Right ventricle myocardium superior (tissue), 1 donor: ENCODE data around the gene GOLGA8S. TPM values are rescaled to one million over a fixed set of nuclear protein-coding genes. Genes with fewer than 3 reads are reported as not detected.
A peak's percentile ranks its signal among the peaks of the same experiment; 100 is the strongest.
"Not testable (repeated sequence)": the region's sequence is repeated elsewhere in the genome, so short reads cannot be mapped to it uniquely, and the experiment has no call there.

ENCODE experiments used
- ATAC-seq: fragments of 200-7000 bp; cut with Tn5 transposase; one replicate; pipeline ENCODE4 v1.9.1; 2020; ENCODE audit warnings: mild to moderate bottlenecking; ENCODE audit not compliant: poor library complexity
- DNase-seq: peaks from one replicate; pipeline ENCODE4 v3.0.0-alpha.2; 2020
- intact Hi-C: fragments of 100-400 bp; cut with DNase I; formaldehyde crosslinking; loops from one replicate; pipeline ENCODE4 v1.11.2; 2022
- long read RNA-seq: library from polyadenylated mRNA; unstranded; transcript quantifications from one replicate; pipeline ENCODE4 v2.0.0, GENCODE V29; 2021
- total RNA-seq: library from RNA; stranded (reverse); fragmentation: NEBNext Ultra II Directional; extraction: Animal tissue kit (Norgen Biotek cat#: 25700); gene quantifications from one replicate; pipeline ENCODE4 v1.2.1, GENCODE V29; 2021
- donor health status: DM: no; HTN: yes; CAD: no; lungs with severe emphysema.

GOLGA8S gene
- total RNA-seq = 0.16 TPM
- long read RNA-seq = 0 reads

DNA sequence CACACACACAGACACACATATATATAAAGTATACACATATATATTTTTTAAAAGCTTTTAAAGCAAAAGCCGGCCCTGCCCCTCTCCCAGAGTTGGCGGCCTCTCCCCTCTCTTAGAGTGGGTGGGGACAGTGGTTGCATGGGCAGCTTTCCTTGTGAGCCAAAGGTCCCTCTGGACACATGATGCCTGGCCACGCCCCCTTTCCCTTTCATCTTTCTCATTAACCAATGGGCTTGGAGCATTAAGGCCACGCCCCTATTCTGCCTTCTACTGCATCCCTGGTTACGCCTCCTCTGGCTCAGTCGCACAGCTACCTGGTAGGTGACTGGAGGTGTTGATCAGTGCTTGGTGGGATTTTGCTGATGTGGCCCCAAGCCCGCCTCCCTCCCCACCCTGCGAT, at the start of gene GOLGA8S:
GOLGA8S (plus strand) TSS at position 301 of the 400 bp plus-strand sequence; CDS start at position 363, 62 bp downstream.
- ATAC-seq, intact Hi-C loops, DNase-seq: not testable (repeated sequence)

GRCh38 chr15:23304805-23305204, 49.7 kb upstream of the GOLGA8S start:
- intact Hi-C loops, DNase-seq, ATAC-seq: not testable (repeated sequence)

DNA sequence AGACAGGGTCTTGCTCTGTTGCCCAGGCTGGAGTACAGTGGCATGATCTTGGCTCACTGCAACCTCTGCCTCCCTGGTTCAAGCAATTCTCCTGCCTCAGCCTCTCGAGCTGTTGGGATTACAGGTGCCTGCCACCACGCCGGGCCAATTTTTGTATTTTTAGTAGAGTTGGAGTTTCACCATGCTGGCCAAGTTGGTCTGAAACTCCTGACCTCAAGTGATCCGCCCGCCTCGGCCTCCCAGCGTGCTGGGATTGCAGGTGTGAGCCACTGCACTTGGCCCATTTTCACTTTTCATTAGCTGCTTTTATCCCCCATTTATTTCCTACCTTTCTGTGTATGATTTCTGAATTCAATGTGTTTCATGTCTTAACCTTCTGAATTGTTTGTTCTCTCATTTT, 48.6 kb upstream of the GOLGA8S start:
- intact Hi-C loops, ATAC-seq: not testable (repeated sequence)

DNA sequence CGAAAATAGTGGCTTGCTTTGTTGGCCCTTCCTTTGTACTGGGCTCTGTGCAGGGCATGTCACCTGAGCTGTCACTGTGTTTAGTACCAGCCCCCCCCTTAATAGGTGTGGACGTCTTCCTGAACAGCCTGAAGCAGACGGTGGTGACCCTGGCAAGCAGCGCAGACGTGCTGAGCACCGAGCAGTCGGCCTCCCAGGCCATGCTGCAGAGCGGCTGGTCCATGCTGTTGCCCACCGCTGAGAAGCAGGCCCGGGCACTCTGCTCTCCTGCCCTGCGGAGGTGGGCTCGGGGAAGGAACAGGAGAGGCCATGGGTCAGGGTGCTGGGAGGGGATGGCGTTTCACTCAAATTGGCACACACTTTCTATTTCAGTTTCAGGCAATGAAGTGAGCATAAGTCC, 43.3 kb upstream of the GOLGA8S start:
- intact Hi-C loops, DNase-seq, ATAC-seq: not testable (repeated sequence)

More for the DNA sequence above, 48.6 kb upstream of the GOLGA8S start:
- DNase-seq = not testable (repeated sequence)

- intact Hi-C loops, DNase-seq, ATAC-seq: not testable (repeated sequence)
Observed at GRCh38 chr15:23334096-23334495, 20.5 kb upstream of the GOLGA8S start, which contains the start of gene GOLGA6L26. TSS of gene GOLGA6L26 (minus strand) at chr15:23334196. CDS start at chr15:23334135, 61 bp downstream.

DNA sequence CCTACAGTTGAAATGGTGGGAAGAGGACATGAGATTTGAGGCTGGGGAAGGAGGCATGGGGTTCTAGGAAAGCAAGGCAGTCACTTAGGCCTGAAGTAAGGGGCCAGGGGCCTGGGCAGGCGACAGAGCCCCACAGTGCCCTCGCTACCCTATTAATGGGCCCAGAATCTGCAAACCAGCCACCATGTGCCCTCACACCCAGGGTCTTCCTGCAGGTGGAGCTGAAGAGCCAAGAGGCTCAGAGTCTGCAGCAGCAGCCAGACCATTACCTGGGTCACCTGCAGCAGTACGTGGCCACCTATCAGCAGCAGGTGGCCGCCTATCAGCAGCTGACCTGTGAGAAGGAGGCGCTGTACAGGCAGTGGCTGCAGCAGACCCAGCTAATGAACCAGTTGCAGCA, 8.1 kb downstream of the GOLGA8S start:
- DNase-seq, ATAC-seq, intact Hi-C loops: not testable (repeated sequence)

GRCh38 chr15:23364261-23364660, 9.7 kb downstream of the GOLGA8S start:
- intact Hi-C loops, ATAC-seq, DNase-seq: not testable (repeated sequence)

GRCh38 chr15:23370578-23370977, 16.0 kb downstream of the GOLGA8S start:
- ATAC-seq (peak; percentile 70), DNase-seq (no peak)
- intact Hi-C loops = no loop called here

GRCh38 chr15:23371134-23371533, 16.6 kb downstream of the GOLGA8S start:
- DNase-seq, intact Hi-C loops: not testable (repeated sequence)
- ATAC-seq = peak; percentile 25

- DNase-seq, intact Hi-C loops: not testable (repeated sequence)
- peak; percentile 80 for ATAC-seq
Observed at GRCh38 chr15:23371868-23372267, 17.3 kb downstream of the GOLGA8S start.

DNA sequence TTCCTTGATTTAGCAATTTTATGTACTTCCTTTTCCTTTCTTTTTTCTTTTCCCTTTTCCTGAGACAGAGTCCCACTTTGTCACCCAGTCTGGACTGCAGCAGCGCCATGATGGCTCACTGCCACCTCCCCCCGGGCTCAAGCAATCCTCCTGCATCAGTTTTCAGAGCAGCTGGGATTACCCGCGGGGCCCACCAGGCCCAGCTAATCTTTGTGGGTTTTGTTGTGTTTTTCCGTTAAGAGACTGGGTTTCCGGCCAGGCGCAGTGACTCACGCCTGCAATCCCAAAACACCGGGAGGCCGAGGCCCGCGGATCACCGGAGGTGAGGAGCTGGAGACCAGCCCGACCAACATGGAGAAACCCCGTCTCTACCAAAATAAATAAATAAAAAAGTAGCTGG, 17.7 kb downstream of the GOLGA8S start:
- ATAC-seq (peak; percentile 10), DNase-seq (no peak)
- intact Hi-C loops = no loop called here

GRCh38 chr15:23372891-23373600, 18.5 kb downstream of the GOLGA8S start:
- DNase-seq, intact Hi-C loops, ATAC-seq: not testable (repeated sequence)

DNA sequence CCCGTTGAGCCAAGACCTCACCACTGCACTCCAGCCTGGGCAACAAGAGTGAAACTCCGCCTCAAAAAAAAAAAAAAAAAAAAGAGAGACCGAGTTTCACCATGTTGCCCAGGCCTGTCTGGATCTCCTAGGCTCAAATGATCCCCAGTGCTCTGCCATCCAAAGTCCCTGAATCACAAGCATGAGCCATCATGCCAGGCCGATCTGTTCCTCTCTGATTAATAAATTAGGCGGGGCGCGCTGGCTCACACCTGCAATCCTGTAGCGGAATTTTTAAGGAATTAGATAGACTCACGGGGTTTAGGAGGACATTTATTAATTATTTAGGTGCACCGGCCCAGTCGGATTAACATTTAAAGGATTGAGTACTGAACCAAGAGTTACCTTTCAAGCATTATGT, 19.7 kb downstream of the GOLGA8S start:
- DNase-seq, intact Hi-C loops, ATAC-seq: not testable (repeated sequence)

DNA sequence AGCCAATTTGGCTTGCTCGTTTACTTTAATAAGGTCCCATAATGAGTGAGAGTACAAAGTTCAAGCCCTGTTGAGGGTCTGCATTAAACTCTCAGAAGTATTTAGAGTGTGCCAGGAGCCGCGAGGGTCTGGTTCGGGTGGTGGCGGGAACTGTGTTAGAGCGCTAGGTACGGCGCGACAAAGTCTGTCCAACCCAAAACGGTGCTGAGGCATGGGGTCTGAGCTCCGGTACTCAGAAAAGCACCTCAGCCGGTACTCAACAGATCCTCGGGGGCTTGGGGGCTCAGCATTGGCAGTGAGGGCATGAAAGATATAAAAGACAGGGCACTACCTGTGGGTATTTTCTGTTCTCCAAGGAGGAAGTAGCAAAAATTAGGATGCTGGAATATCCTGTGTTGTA, 24.4 kb downstream of the GOLGA8S start:
- DNase-seq, intact Hi-C loops, ATAC-seq: not testable (repeated sequence)

- intact Hi-C loops, DNase-seq, ATAC-seq: not testable (repeated sequence)
Observed at GRCh38 chr15:23380700-23381099, 26.2 kb downstream of the GOLGA8S start.

DNA sequence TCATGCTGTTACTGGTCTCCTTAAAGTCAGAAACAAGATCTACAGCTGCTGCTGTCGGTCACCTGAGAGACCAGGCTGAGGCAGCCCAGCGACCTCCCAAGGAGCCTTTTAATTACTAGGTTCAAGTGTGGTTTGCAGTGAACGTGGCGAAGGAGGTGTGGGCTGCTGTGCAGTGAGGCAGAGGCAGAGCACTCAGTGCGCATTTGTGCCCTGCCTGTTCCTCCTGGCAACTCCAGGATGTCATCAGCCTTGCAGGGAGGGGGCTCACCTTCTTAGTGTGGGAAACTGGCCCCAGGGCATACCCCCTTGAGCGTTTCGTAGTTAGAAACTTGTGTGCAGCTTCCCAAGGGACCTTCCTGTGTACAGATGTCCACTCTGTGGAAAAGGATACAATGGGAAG, 26.6 kb downstream of the GOLGA8S start:
- intact Hi-C loops, DNase-seq, ATAC-seq: not testable (repeated sequence)

- no peak for DNase-seq
- intact Hi-C loops = no loop called here
- ATAC-seq = no peak
Observed at GRCh38 chr15:23384371-23384770, 29.8 kb downstream of the GOLGA8S start.

DNA sequence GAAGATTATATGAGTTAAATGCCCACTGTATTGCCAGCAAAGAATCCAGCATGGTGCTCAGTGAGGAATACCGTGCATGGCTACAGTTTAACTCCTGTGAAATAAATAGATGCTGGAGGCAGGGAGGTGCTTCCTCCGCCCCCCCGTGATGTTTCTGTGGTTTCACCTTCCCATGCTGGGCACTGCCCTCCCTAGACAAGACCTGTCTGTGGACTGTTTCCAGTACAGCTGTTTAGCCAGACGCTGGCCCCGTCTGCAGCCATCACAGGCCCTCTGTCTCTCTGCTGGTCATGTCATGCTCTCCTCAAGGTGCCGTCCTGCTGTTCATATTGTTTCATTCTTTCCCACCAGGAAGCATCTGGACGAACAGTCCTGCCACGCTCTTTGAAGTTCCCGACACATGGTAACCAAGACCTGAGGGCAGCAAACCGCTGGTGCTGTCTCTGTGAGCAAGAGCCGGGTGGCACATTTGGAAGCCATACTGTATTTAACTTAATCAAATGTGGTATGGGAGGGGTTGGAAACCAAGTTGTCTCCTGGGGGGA, 31.4 kb downstream of the GOLGA8S start:
- DNase-seq = no peak
- no peak for ATAC-seq
- intact Hi-C loops = no loop called here

DNA sequence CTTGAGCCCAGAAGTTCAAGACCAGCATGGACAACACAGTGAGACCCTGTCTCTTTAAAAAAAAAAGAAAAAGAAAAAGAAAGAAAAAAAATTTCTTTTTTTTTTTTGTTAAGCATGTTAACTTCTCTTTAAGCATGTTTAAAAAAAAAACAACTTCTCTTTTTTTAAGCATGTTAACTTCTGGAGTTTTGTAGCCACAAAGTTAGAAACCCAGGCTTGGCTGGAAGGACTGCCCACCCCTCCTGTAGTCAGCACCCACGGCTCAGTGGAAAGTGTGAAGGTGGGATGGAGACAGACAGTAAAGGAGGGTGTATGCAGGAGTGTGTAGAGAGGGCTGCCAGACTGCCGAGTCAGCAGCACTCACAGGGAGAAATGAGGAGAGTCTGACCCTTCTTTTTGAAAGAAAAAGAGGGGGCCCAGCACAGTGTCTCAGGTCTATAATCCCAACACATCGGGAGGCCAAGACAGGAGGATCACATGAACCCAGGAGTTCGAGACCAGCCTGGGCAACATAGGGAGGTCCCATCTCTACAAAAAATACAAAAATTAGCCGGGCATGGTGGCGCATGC, 33.2 kb downstream of the GOLGA8S start:
- intact Hi-C loops = no loop called here
- DNase-seq = no peak

More for the DNA sequence above, 33.2 kb downstream of the GOLGA8S start:
- no peak for ATAC-seq
